Measurements from ENCODE around the gene TNFAIP8L1.

- TF ChIP-seq CTCF (IDR thresholded peaks at IDR 0.05; ENCODE audit: borderline replicate concordance, extremely low read depth, low read length, poor library complexity, severe bottlenecking): no peak
- TF ChIP-seq EZH2 (IDR thresholded peaks at IDR 0.05; ENCODE audit: borderline replicate concordance, low read depth, low read length, severe bottlenecking): no peak
Observed at GRCh38 chr19:4662812-4663211, 23.5 kb downstream of the TNFAIP8L1 start.
